ENCODE data around the gene RREB1.

RREB1 gene

DNA sequence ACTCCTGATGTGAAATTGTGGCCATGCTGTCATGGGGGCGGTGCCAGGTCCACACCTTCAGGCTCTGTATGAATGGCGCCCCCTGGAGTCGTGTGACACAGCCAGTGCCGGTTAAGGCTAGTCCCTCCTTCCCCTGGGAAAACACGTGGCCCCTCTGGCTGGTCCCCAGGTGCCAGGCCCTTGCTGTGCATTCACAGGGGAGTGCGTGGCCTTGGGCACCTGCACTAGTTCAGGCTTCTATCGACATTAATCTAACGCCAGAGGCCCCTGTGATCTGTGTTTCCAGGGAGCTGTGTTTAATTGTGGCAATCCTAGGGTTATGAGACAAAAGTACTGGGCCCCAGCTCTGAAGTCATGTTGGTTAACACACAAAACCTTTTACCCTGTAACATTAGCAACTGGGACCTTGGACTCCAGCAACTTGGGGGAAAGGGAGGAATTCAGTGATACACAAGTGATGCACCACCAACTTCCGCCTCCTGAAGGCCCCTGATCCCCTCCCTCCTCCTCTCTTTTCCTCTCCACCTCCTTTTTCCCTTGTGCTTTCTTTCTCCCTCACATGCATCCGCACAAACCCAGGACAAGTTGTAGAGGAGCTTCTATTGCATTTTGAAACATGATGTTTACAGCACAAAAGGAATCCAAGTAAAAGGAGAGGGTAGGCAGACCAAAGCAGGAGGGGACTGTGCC, 131.3 kb downstream of the RREB1 start:
- ChIA-PET POLR2A (interaction anchor here (0.6 kb wide), 1 partner anchor 145 kb away, joined by 3 read pairs; no protein-coding TSS in a partner anchor), CTCF (interaction anchor here (0.6 to 3.6 kb wide), 33 partner anchors 10 to 565 kb away, joined by 3 to 14 read pairs (median 4); no protein-coding TSS in a partner anchor)
- no peak overlapping the region for H3K27ac ChIP-seq (ENCODE audit: insufficient read depth in 1 of 2, low read depth in 1 of 2, low read length in 2 of 2, poor library complexity in 1 of 2, severe bottlenecking in 2 of 2)

GRCh38 chr6:7239590-7239948, 131.8 kb downstream of the RREB1 start:
- no peaks in the 10 kb centered on the region for H3K9me3 ChIP-seq (ENCODE audit: control extremely low read depth in 1 of 5, control insufficient read depth in 4 of 5, insufficient read depth in 2 of 5, low read depth in 1 of 5, low read length in 4 of 5)
- no peaks in the 10 kb centered on the region for H3K27me3 ChIP-seq (replicated peaks in 2 of 5; ENCODE audit: control insufficient read depth in 4 of 5, insufficient read depth in 5 of 5, low read length in 4 of 5)
- peaks cover 3 to 57% (median 30%) of the 10 kb centered on the region in 4 experiments for H3K4me1 ChIP-seq (ENCODE audit: control extremely low read depth in 1 of 4, control insufficient read depth in 4 of 4, insufficient read depth in 4 of 4, low read length in 3 of 4)
- ChIA-PET CTCF (interaction anchor here (0.6 to 3.6 kb wide), 22 partner anchors 10 to 566 kb away, joined by 3 to 14 read pairs (median 4); no protein-coding TSS in a partner anchor), POLR2A (interaction anchor here (0.6 kb wide), 1 partner anchor 146 kb away, joined by 3 read pairs; no protein-coding TSS in a partner anchor)
- no peak overlapping the region for H3K4me3 ChIP-seq (ENCODE audit: control insufficient read depth in 1 of 7, extremely low read depth in 1 of 7, insufficient read depth in 4 of 7, low read depth in 2 of 7, low read length in 6 of 7)
- DNase-seq: no peak
- peaks cover 6 to 61% (median 37%) of the 10 kb centered on the region in 4 experiments for H3K36me3 ChIP-seq (ENCODE audit: control insufficient read depth in 4 of 4, insufficient read depth in 4 of 4, low read length in 3 of 4)
- 85% methylated on average over 4 of the region's 5 CpGs for WGBS (ENCODE audit: insufficient coverage)
- H3K27ac ChIP-seq (ENCODE audit: insufficient read depth in 1 of 2, low read depth in 1 of 2, low read length in 2 of 2, poor library complexity in 1 of 2, severe bottlenecking in 2 of 2): no peak overlapping the region

More for the DNA sequence above, 131.3 kb downstream of the RREB1 start:
- Histone ChIP-seq H3K4me3 (ENCODE audit: control insufficient read depth in 1 of 7, extremely low read depth in 1 of 7, insufficient read depth in 4 of 7, low read depth in 2 of 7, low read length in 6 of 7) (no peak overlapping the region), H3K4me1 (ENCODE audit: control extremely low read depth in 1 of 4, control insufficient read depth in 4 of 4, insufficient read depth in 4 of 4, low read length in 3 of 4) (peaks cover 3 to 60% (median 28%) of the 10 kb centered on the region in 4 experiments), H3K36me3 (ENCODE audit: control insufficient read depth in 4 of 4, insufficient read depth in 4 of 4, low read length in 3 of 4) (peaks cover 6 to 64% (median 40%) of the 10 kb centered on the region in 4 experiments), H3K9me3 (ENCODE audit: control extremely low read depth in 1 of 5, control insufficient read depth in 4 of 5, insufficient read depth in 2 of 5, low read depth in 1 of 5, low read length in 4 of 5) (no peaks in the 10 kb centered on the region), H3K27me3 (replicated peaks in 2 of 5; ENCODE audit: control insufficient read depth in 4 of 5, insufficient read depth in 5 of 5, low read length in 4 of 5) (no peaks in the 10 kb centered on the region)
- peak; percentile 78 to 85 (median 84) for DNase-seq
- WGBS (ENCODE audit: insufficient coverage): 36% methylated on average over 8 of the region's 10 CpGs

GRCh38 chr6:7240351-7240750, 132.6 kb downstream of the RREB1 start:
- Histone ChIP-seq H3K27me3 (replicated peaks in 2 of 5; ENCODE audit: control insufficient read depth in 4 of 5, insufficient read depth in 5 of 5, low read length in 4 of 5) (no peaks in the 10 kb centered on the region), H3K36me3 (ENCODE audit: control insufficient read depth in 4 of 4, insufficient read depth in 4 of 4, low read length in 3 of 4) (peaks cover 6 to 59% (median 34%) of the 10 kb centered on the region in 4 experiments), H3K4me3 (ENCODE audit: control insufficient read depth in 1 of 7, extremely low read depth in 1 of 7, insufficient read depth in 4 of 7, low read depth in 2 of 7, low read length in 6 of 7) (no peak overlapping the region), H3K9me3 (ENCODE audit: control extremely low read depth in 1 of 5, control insufficient read depth in 4 of 5, insufficient read depth in 2 of 5, low read depth in 1 of 5, low read length in 4 of 5) (no peaks in the 10 kb centered on the region), H3K4me1 (ENCODE audit: control extremely low read depth in 1 of 4, control insufficient read depth in 4 of 4, insufficient read depth in 4 of 4, low read length in 3 of 4) (peaks cover 3 to 57% (median 30%) of the 10 kb centered on the region in 4 experiments), H3K27ac (ENCODE audit: insufficient read depth in 1 of 2, low read depth in 1 of 2, low read length in 2 of 2, poor library complexity in 1 of 2, severe bottlenecking in 2 of 2) (peak overlapping the region in 1 of 2 experiments; percentile 8)
- CTCF ChIA-PET: interaction anchor here (2.5 kb wide), 1 partner anchor 15 kb away, joined by 11 read pairs; no protein-coding TSS in a partner anchor
- WGBS (ENCODE audit: insufficient coverage): over 99% methylated on average over 8 of the region's 9 CpGs
- POLR2A ChIA-PET: no interaction called here
- DNase-seq: no peak

DNA sequence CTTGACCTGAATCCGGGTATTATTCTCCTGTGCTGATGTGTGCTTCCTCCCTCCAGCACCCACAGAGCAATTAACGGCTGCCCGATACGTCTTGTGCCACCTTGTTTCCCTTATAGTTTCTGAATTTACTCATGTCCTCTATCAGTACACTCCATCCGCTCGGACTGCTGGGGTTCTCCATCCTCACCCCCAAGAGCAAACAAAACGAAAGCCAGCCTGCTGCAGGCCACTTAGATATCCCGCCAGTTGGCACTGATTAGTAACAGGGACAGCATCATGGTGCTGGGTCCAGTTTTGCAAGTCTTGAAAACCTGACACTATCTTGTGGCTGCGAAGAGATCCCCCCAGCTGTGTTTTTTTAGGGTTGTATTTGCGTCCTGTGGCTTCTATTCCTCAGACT, 133.4 kb downstream of the RREB1 start:
- no peak for DNase-seq
- Histone ChIP-seq H3K9me3 (ENCODE audit: control extremely low read depth in 1 of 5, control insufficient read depth in 4 of 5, insufficient read depth in 2 of 5, low read depth in 1 of 5, low read length in 4 of 5) (no peaks in the 10 kb centered on the region), H3K4me1 (ENCODE audit: control extremely low read depth in 1 of 4, control insufficient read depth in 4 of 4, insufficient read depth in 4 of 4, low read length in 3 of 4) (peaks cover 3 to 51% (median 30%) of the 10 kb centered on the region in 4 experiments), H3K4me3 (ENCODE audit: control insufficient read depth in 1 of 7, extremely low read depth in 1 of 7, insufficient read depth in 4 of 7, low read depth in 2 of 7, low read length in 6 of 7) (no peak overlapping the region), H3K27me3 (replicated peaks in 2 of 5; ENCODE audit: control insufficient read depth in 4 of 5, insufficient read depth in 5 of 5, low read length in 4 of 5) (no peaks in the 10 kb centered on the region), H3K27ac (ENCODE audit: insufficient read depth in 1 of 2, low read depth in 1 of 2, low read length in 2 of 2, poor library complexity in 1 of 2, severe bottlenecking in 2 of 2) (no peak overlapping the region), H3K36me3 (ENCODE audit: control insufficient read depth in 4 of 4, insufficient read depth in 4 of 4, low read length in 3 of 4) (peaks cover 2 to 59% (median 34%) of the 10 kb centered on the region in 4 experiments)
- CTCF ChIA-PET: interaction anchor here (1.0 to 3.7 kb wide), 5 partner anchors 12 to 564 kb away, joined by 3 to 38 read pairs (median 5); no protein-coding TSS in a partner anchor
- 100% methylated on average over 5 of the region's 10 CpGs for WGBS (ENCODE audit: insufficient coverage)
- POLR2A ChIA-PET: no interaction called here

- no peaks in the 10 kb centered on the region for H3K9me3 ChIP-seq (ENCODE audit: control extremely low read depth in 1 of 5, control insufficient read depth in 4 of 5, insufficient read depth in 2 of 5, low read depth in 1 of 5, low read length in 4 of 5)
- no peak overlapping the region for H3K4me3 ChIP-seq (ENCODE audit: control insufficient read depth in 1 of 7, extremely low read depth in 1 of 7, insufficient read depth in 4 of 7, low read depth in 2 of 7, low read length in 6 of 7)
- H3K36me3 ChIP-seq (ENCODE audit: control insufficient read depth in 4 of 4, insufficient read depth in 4 of 4, low read length in 3 of 4): peaks cover 2 to 64% (median 40%) of the 10 kb centered on the region in 4 experiments
- peak overlapping the region in 1 of 2 experiments; percentile 40 for H3K27ac ChIP-seq (ENCODE audit: insufficient read depth in 1 of 2, low read depth in 1 of 2, low read length in 2 of 2, poor library complexity in 1 of 2, severe bottlenecking in 2 of 2)
- 94% methylated on average over 10 of the region's 13 CpGs for WGBS (ENCODE audit: insufficient coverage)
- ChIA-PET CTCF (interaction anchor here (1.0 to 3.7 kb wide), 15 partner anchors 11 to 685 kb away, joined by 3 to 38 read pairs (median 5); no protein-coding TSS in a partner anchor), POLR2A (no interaction called here)
- H3K27me3 ChIP-seq (replicated peaks in 2 of 5; ENCODE audit: control insufficient read depth in 4 of 5, insufficient read depth in 5 of 5, low read length in 4 of 5): no peaks in the 10 kb centered on the region
- peaks cover 3 to 50% (median 30%) of the 10 kb centered on the region in 4 experiments for H3K4me1 ChIP-seq (ENCODE audit: control extremely low read depth in 1 of 4, control insufficient read depth in 4 of 4, insufficient read depth in 4 of 4, low read length in 3 of 4)
- no peak for DNase-seq
These were observed 134.2 kb downstream of the RREB1 start for GRCh38 chr6:7241709-7242645.

DNA sequence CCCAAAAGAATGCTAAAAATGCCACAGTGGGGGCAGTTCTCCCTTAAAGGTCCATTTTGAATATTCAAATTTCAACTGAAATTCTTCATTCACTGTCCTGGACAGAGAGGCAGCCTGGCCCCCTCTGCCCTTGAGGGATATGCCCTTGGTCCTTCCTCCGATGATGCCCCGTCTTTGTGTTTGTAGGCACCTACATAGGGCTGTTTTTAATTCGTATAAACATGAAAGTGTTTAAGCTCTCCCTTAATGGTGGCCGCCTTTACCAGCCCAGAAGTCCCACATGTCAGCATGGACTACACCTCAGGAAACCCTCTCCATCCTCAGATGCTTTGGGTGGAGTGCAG, 135.0 kb downstream of the RREB1 start:
- WGBS (ENCODE audit: insufficient coverage): 0% methylated on average over 1 of the region's 4 CpGs
- DNase-seq: no peak
- Histone ChIP-seq H3K9me3 (ENCODE audit: control extremely low read depth in 1 of 5, control insufficient read depth in 4 of 5, insufficient read depth in 2 of 5, low read depth in 1 of 5, low read length in 4 of 5) (no peaks in the 10 kb centered on the region), H3K4me1 (ENCODE audit: control extremely low read depth in 1 of 4, control insufficient read depth in 4 of 4, insufficient read depth in 4 of 4, low read length in 3 of 4) (peaks cover 3 to 50% (median 30%) of the 10 kb centered on the region in 4 experiments), H3K4me3 (ENCODE audit: control insufficient read depth in 1 of 7, extremely low read depth in 1 of 7, insufficient read depth in 4 of 7, low read depth in 2 of 7, low read length in 6 of 7) (peak overlapping the region in 2 of 7 experiments; percentile 7 to 21), H3K27ac (ENCODE audit: insufficient read depth in 1 of 2, low read depth in 1 of 2, low read length in 2 of 2, poor library complexity in 1 of 2, severe bottlenecking in 2 of 2) (peak overlapping the region in 1 of 2 experiments; percentile 65), H3K27me3 (replicated peaks in 2 of 5; ENCODE audit: control insufficient read depth in 4 of 5, insufficient read depth in 5 of 5, low read length in 4 of 5) (no peaks in the 10 kb centered on the region), H3K36me3 (ENCODE audit: control insufficient read depth in 4 of 4, insufficient read depth in 4 of 4, low read length in 3 of 4) (peaks cover 4 to 66% (median 43%) of the 10 kb centered on the region in 4 experiments)
- POLR2A ChIA-PET: interaction anchor here (0.8 to 1.5 kb wide), 2 partner anchors 18 to 94 kb away, joined by 3 read pairs; no protein-coding TSS in a partner anchor
- CTCF ChIA-PET: interaction anchor here (0.7 to 3.7 kb wide), 31 partner anchors 10 to 686 kb away, joined by 3 to 38 read pairs (median 4); no protein-coding TSS in a partner anchor

Data from common myeloid progenitor, CD34-positive (primary cell).